A549 (cell line): ENCODE measurements around the gene PGM5. TPM values are rescaled to one million over a fixed set of nuclear protein-coding genes. Genes with fewer than 3 reads are reported as not detected.

Experiments used
- ATAC-seq, 2 experiments: fragments of 200-7000 bp in 1 of 2; fragments of >200 bp in 1 of 2; cut with Nextera tagmentation in 1 of 2; cut with Tn5 transposase in 1 of 2; 3 replicates each; pipeline versions ENCODE4 v1.8.0 to v1.9.1; 2018 to 2020; ENCODE audit warnings: mild to moderate bottlenecking in 1 of 2, moderate library complexity in 1 of 2
- CTCF ChIA-PET: fragments of 300-600 bp; sonication (Branson Sonifier 250); formaldehyde crosslinking; extraction: SDS; loops from one replicate; lab custom pipeline; 2021; ENCODE audit warnings: antibody characterized with exemption, inconsistent platforms; lab: Yijun Ruan, JAX
- POLR2A ChIA-PET: fragments of 350-600 bp; formaldehyde crosslinking; extraction: SDS; loops from one replicate; lab custom pipeline; 2021; ENCODE audit warnings: antibody characterized with exemption, inconsistent platforms; lab: Yijun Ruan, JAX
- DNase-seq, 2 experiments: peaks; one replicate each; pipeline versions ENCODE4 v3.0.0 to v3.0.0-alpha.2; 2011 to 2016; ENCODE audit warnings: low read depth in 1 of 2, low spot score in 1 of 2
- FAIRE-seq: peaks from 2 replicates; lab custom pipeline; 2011; peaks lifted over from hg19 to GRCh38; lab: Jason Lieb, UNC
- H3K27ac ChIP-seq, 2 experiments: fragments of >200 bp; sonication (Bioruptor Twin); formaldehyde crosslinking; 3 replicates each; pipeline ENCODE4 v1.5.1; 2016 to 2017
- H3K4me1 ChIP-seq: fragments of >200 bp; sonication (Bioruptor Twin); formaldehyde crosslinking; 3 replicates; pipeline ENCODE4 v1.6.1; 2016
- H3K4me2 ChIP-seq: fragments of >200 bp; sonication (Bioruptor Twin); formaldehyde crosslinking; 3 replicates; pipeline ENCODE4 v1.6.1; 2016
- H3K4me3 ChIP-seq: fragments of >200 bp; sonication (Bioruptor Twin); formaldehyde crosslinking; 3 replicates; pipeline ENCODE4 v1.5.1; 2016
- H3K9me3 ChIP-seq: fragments of >200 bp; sonication (Bioruptor Twin); formaldehyde crosslinking; 3 replicates; pipeline ENCODE4 v1.6.1; 2016
- EHMT2 ChIP-seq: fragments of 200-600 bp; sonication (generic); IDR thresholded peaks from 2 replicates; pipeline ENCODE4 v1.6.1; 2016; ENCODE audit warnings: antibody characterized with exemption, low read depth, mild to moderate bottlenecking, moderate library complexity
- ESRRA ChIP-seq: fragments of 150-350 bp; IDR thresholded peaks from 2 replicates; pipeline ENCODE4 v1.6.1; 2014; ENCODE audit warnings: mild to moderate bottlenecking, low read length, borderline replicate concordance
- GATA3 ChIP-seq: IDR thresholded peaks from 2 replicates; pipeline ENCODE4 v1.6.1; 2012; ENCODE audit warnings: borderline replicate concordance
- HDAC2 ChIP-seq: fragments of 200-600 bp; sonication (generic); IDR thresholded peaks from 2 replicates; pipeline ENCODE4 v1.6.1; 2016
- HOXB13 ChIP-seq: fragments of 250-450 bp; sonication (Bioruptor Pico); IDR thresholded peaks from 2 replicates; pipeline ENCODE4 v1.5.0; 2020; ENCODE audit warnings: low read depth, mild to moderate bottlenecking, moderate library complexity
- HOXB5 ChIP-seq: fragments of 250-450 bp; sonication (Bioruptor Pico); IDR thresholded peaks from 2 replicates; pipeline ENCODE4 v1.5.0; 2020; ENCODE audit warnings: mild to moderate bottlenecking, moderate library complexity
- JUN ChIP-seq, 2 experiments: fragments of >200 bp; sonication (Bioruptor Twin); formaldehyde crosslinking; IDR thresholded peaks; 2 replicates in 1 of 2; 3 replicates in 1 of 2; pipeline ENCODE4 v1.6.1; 2016 to 2017
- NFE2L2 ChIP-seq: fragments of 150-350 bp; conservative IDR thresholded peaks from 2 replicates; pipeline ENCODE4 v1.6.1; 2014; ENCODE audit warnings: low read length
- POLR2A ChIP-seq: IDR thresholded peaks from 2 replicates; pipeline ENCODE4 v1.6.1; 2012; ENCODE audit warnings: mild to moderate bottlenecking, low read length
- POLR2AphosphoS2 ChIP-seq: conservative IDR thresholded peaks from 2 replicates; pipeline ENCODE4 v1.6.1; 2012; ENCODE audit warnings: low read length, improper control_type of control experiment, inconsistent platforms
- RAD21 ChIP-seq, 2 experiments: fragments of >200 bp in 1 of 2; sonication (Bioruptor Twin) in 1 of 2; formaldehyde crosslinking in 1 of 2; IDR thresholded peaks in 1 of 2; conservative IDR thresholded peaks in 1 of 2; 2 replicates in 1 of 2; 3 replicates in 1 of 2; pipeline ENCODE4 v1.6.1; 2012 to 2018; ENCODE audit warnings: inconsistent platforms in 1 of 2
- RFX5 ChIP-seq: fragments of 450-650 bp; IDR thresholded peaks from 2 replicates; pipeline ENCODE4 v1.7.1; 2014; ENCODE audit warnings: antibody characterized with exemption, mild to moderate bottlenecking, moderate library complexity
- RNF2 ChIP-seq: fragments of 200-600 bp; sonication (generic); IDR thresholded peaks from 2 replicates; pipeline ENCODE4 v1.6.1; 2016; ENCODE audit warnings: low read depth, mild to moderate bottlenecking, antibody characterized with exemption, moderate library complexity, borderline replicate concordance
- SMC3 ChIP-seq: fragments of >200 bp; sonication (Bioruptor Twin); formaldehyde crosslinking; IDR thresholded peaks from 3 replicates; pipeline ENCODE4 v1.6.1; 2018; ENCODE audit warnings: inconsistent platforms
- ZC3H11A ChIP-seq: fragments of 450-650 bp; IDR thresholded peaks from 2 replicates; pipeline ENCODE4 v1.6.1; 2014; ENCODE audit warnings: antibody characterized with exemption, mild to moderate bottlenecking
- ZNF302 ChIP-seq: fragments of 250-450 bp; sonication (Bioruptor Pico); IDR thresholded peaks from 2 replicates; pipeline ENCODE4 v1.9.0; 2021; ENCODE audit warnings: inconsistent platforms, mild to moderate bottlenecking, moderate library complexity
- WGBS: methylation state at CpG from one replicate; pipeline ENCODE4 v1.1.6; 2017; ENCODE audit errors: missing lambda C conversion rate; 5-methylcytosine and 5-hydroxymethylcytosine counted together
- polyA plus RNA-seq, 4 experiments: library from polyadenylated mRNA; depleted of rRNA in 3 of 4; stranded (reverse); fragments of >200 nt; fragmentation: RNase III in 1 of 4; extraction: RNeasy Plus Mini Kit Qiagen cat#74134 plus additional on column Dnase treatment in 1 of 4; gene quantifications; 2 replicates in 3 of 4; 3 replicates in 1 of 4; pipeline ENCODE4 v1.2.3, GENCODE V29; 2011 to 2017
- TF ChIP-seq, protein P1 (sequence below): fragments of >200 bp; sonication (Bioruptor Twin); formaldehyde crosslinking; IDR thresholded peaks from 2 replicates; pipeline ENCODE4 v1.6.1; 2016
- TF ChIP-seq, protein P2 (sequence below): IDR thresholded peaks from 2 replicates; pipeline ENCODE4 v1.6.1; 2012; ENCODE audit warnings: low read depth, borderline replicate concordance
- TF ChIP-seq, protein P3 (sequence below): IDR thresholded peaks from 2 replicates; pipeline ENCODE4 v1.6.1; 2012
- TF ChIP-seq, protein P4 (sequence below): fragments of 250-450 bp; sonication (Bioruptor Pico); IDR thresholded peaks from 2 replicates; pipeline ENCODE4 v1.5.0; 2021; ENCODE audit warnings: mild to moderate bottlenecking, moderate library complexity, borderline replicate concordance
- TF ChIP-seq, protein P5 (sequence below): fragments of >200 bp; sonication (Bioruptor Twin); formaldehyde crosslinking; IDR thresholded peaks from 3 replicates; pipeline ENCODE4 v1.5.1; 2016

Gene PGM5
- polyA plus RNA-seq, 2 of the 4 experiments (the other 2 are of a cell fraction), result 0.18 TPM; not detected in 1

DNA sequence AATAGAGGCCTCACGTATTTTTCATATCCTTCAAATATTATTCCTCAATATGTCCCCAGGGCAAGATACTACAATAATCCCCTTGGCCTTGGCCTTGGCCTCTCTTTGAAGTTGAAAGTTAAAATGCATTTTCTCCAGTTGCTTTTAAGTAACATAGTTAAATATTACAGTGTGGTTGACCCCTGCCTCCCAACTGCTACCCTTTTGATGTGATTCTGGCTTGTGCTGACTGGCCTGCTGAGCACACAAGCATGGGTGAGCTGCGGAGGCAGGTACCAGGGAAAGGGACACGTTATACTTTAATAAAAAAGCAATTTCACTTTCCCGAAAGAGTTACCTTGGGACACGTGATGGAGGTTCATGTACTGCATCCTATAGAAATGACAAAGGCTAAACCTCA lies 202.1 kb downstream of the PGM5 start:
- no peaks in the 10 kb centered on the region for H3K4me1 ChIP-seq
- DNase-seq (no peak), ATAC-seq (no peak), FAIRE-seq (no peak)
- H3K27ac ChIP-seq, result no peak overlapping the region
- POLR2A ChIA-PET, result no interaction called here
- H3K4me3 ChIP-seq, result no peak overlapping the region
- no peaks in the 10 kb centered on the region for H3K9me3 ChIP-seq
- CTCF ChIA-PET, result interaction anchor here (1.2 to 1.7 kb wide), 2 partner anchors 10 to 15 kb away, joined by 4 to 6 read pairs; no protein-coding TSS in a partner anchor
- TF ChIP-seq, protein P1, sequence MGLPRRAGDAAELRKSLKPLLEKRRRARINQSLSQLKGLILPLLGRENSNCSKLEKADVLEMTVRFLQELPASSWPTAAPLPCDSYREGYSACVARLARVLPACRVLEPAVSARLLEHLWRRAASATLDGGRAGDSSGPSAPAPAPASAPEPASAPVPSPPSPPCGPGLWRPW, result no peak
- TF ChIP-seq ZC3H11A, result no peak
- TF ChIP-seq, protein P2, sequence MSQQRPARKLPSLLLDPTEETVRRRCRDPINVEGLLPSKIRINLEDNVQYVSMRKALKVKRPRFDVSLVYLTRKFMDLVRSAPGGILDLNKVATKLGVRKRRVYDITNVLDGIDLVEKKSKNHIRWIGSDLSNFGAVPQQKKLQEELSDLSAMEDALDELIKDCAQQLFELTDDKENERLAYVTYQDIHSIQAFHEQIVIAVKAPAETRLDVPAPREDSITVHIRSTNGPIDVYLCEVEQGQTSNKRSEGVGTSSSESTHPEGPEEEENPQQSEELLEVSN, result no peak
- TF ChIP-seq, protein P3, sequence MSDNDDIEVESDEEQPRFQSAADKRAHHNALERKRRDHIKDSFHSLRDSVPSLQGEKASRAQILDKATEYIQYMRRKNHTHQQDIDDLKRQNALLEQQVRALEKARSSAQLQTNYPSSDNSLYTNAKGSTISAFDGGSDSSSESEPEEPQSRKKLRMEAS, result no peak
- no peak overlapping the region for H3K4me2 ChIP-seq
- WGBS, result 58% methylated on average over 5 of the region's 5 CpGs

DNA sequence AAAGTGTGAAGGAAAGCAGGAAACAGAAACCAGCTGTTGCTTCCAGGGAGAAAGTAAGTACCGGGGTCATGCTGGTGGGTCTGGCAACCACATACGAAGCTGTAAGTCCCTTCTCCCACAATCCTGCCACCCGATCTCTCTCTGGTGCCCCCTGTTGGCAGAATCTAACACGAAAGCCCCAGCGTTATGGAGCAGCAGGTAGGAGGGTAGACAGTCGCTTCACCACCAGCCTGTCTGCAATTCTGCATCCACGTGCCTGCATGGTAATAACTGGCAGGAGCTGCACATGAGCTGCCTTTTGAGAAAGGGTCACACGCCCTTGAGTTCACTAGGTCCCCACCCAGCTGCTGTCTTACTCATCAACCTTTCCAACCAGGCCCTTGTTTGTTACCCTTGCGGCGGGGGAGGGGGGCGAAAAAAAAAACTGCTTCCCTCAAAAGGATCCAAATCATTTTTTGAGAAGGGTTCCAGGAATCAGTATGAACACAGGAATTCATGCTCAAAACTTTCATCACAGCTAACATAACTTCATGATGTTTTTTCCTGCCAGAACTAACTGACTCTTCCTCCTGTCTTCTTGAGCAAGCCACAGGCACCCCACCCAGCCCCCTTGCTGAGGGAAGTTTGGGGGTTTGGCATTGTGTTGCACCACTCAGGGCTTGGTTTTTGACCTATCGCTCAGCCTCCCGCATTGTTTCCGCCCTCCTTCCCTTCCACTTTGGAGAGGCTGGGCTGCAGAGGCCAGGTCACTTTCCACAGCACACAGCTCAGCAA lies 203.8 kb downstream of the PGM5 start:
- Histone ChIP-seq H3K9me3 (no peaks in the 10 kb centered on the region), H3K4me1 (no peaks in the 10 kb centered on the region), H3K4me2 (no peak overlapping the region), H3K4me3 (no peak overlapping the region), H3K27ac (no peak overlapping the region)
- TF ChIP-seq, protein P4, sequence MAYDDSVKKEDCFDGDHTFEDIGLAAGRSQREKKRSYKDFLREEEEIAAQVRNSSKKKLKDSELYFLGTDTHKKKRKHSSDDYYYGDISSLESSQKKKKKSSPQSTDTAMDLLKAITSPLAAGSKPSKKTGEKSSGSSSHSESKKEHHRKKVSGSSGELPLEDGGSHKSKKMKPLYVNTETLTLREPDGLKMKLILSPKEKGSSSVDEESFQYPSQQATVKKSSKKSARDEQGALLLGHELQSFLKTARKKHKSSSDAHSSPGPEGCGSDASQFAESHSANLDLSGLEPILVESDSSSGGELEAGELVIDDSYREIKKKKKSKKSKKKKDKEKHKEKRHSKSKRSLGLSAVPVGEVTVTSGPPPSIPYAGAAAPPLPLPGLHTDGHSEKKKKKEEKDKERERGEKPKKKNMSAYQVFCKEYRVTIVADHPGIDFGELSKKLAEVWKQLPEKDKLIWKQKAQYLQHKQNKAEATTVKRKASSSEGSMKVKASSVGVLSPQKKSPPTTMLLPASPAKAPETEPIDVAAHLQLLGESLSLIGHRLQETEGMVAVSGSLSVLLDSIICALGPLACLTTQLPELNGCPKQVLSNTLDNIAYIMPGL, result no peak
- TF ChIP-seq JUN (IDR thresholded peaks at IDR 0.05), result no peak
- no peak for TF ChIP-seq HOXB5
- TF ChIP-seq ZNF302 (CRISPR knock-in tag), result no peak
- no peak for TF ChIP-seq RNF2
- TF ChIP-seq EHMT2, result no peak
- no peak for TF ChIP-seq HOXB13 (CRISPR knock-in tag)
- 0 out of 5 replicates have a peak, but pooled peaks of 1 of the 2 experiments have one; percentile 12 for TF ChIP-seq RAD21 (conservative IDR thresholded peaks at IDR 0.05 in 1 of 2, IDR thresholded peaks at IDR 0.05 in 1 of 2)
- TF ChIP-seq HDAC2, result no peak
- TF ChIP-seq POLR2AphosphoS2, result no peak
- TF ChIP-seq RFX5, result no peak
- TF ChIP-seq, protein P5, sequence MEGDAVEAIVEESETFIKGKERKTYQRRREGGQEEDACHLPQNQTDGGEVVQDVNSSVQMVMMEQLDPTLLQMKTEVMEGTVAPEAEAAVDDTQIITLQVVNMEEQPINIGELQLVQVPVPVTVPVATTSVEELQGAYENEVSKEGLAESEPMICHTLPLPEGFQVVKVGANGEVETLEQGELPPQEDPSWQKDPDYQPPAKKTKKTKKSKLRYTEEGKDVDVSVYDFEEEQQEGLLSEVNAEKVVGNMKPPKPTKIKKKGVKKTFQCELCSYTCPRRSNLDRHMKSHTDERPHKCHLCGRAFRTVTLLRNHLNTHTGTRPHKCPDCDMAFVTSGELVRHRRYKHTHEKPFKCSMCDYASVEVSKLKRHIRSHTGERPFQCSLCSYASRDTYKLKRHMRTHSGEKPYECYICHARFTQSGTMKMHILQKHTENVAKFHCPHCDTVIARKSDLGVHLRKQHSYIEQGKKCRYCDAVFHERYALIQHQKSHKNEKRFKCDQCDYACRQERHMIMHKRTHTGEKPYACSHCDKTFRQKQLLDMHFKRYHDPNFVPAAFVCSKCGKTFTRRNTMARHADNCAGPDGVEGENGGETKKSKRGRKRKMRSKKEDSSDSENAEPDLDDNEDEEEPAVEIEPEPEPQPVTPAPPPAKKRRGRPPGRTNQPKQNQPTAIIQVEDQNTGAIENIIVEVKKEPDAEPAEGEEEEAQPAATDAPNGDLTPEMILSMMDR, result 0 out of 3 replicates have a peak, but pooled peaks have one; percentile 8
- TF ChIP-seq ESRRA, result no peak
- no peak for TF ChIP-seq POLR2A
- TF ChIP-seq NFE2L2, result no peak
- no peak for TF ChIP-seq GATA3
- TF ChIP-seq SMC3, result no peak
- WGBS, result 45% methylated on average over 14 of the region's 14 CpGs
- ChIA-PET CTCF (interaction anchor here (1.1 to 2.2 kb wide), 4 partner anchors 14 to 29 kb away, joined by 3 to 10 read pairs (median 5); no protein-coding TSS in a partner anchor), POLR2A (no interaction called here)
- peak; percentile 13 to 40 for DNase-seq
- ATAC-seq, result peak; percentile 56 to 71; a peak in 4 of 6 replicates
- no peak for FAIRE-seq
